Stomach (tissue), 4 donors: ENCODE data around the gene PRXL2A.

Experiments used
- CTCF ChIP-seq, 7 experiments: fragments of 450-650 bp in 4 of 7; fragments of 200-600 bp in 3 of 7; sonication (generic) in 3 of 7; IDR thresholded peaks; one replicate each; pipeline ENCODE4 v1.5.1; 2016 to 2019; ENCODE audit warnings: antibody characterized with exemption in 7 of 7, control low read depth in 2 of 7, mild to moderate bottlenecking in 1 of 7
- EP300 ChIP-seq: sonication (generic); formaldehyde crosslinking; IDR thresholded peaks from one replicate; pipeline ENCODE4 v1.6.1; 2017; ENCODE audit warnings: antibody characterized with exemption

- no peak for TF ChIP-seq CTCF (IDR thresholded peaks at IDR 0.05)
- no peak for TF ChIP-seq EP300
Measured at GRCh38 chr10:80412486-80412885, 4.1 kb downstream of the PRXL2A start.
